Measurements from ENCODE around the gene KCNJ10.
"Not testable (repeated sequence)": the region's sequence is repeated elsewhere in the genome, so short reads cannot be mapped to it uniquely, and the experiment has no call there.

The KCNJ10 gene

GRCh38 chr1:160052936-160053335, 17.0 kb downstream of the KCNJ10 start:
- no peaks in the 10 kb centered on the region for H3K27me3 ChIP-seq (ENCODE audit: low read length)
- H3K36me3 ChIP-seq (ENCODE audit: low read length) = no peaks in the 10 kb centered on the region
- H3K9me3 ChIP-seq (ENCODE audit: insufficient read depth, low read length) = no peaks in the 10 kb centered on the region
- no peak overlapping the region for H3K4me2 ChIP-seq (ENCODE audit: low read depth, low read length, poor library complexity, severe bottlenecking)
- H4K20me1 ChIP-seq (ENCODE audit: low read depth, low read length) = no peaks in the 10 kb centered on the region
- no peak overlapping the region for H3K9ac ChIP-seq (ENCODE audit: low read length)
- H3K27ac ChIP-seq (ENCODE audit: low read depth, low read length) = no peak overlapping the region
- H3K79me2 ChIP-seq (ENCODE audit: insufficient read depth, low read length) = no peaks in the 10 kb centered on the region
- no peaks in the 10 kb centered on the region for H3K9me2 ChIP-seq (replicated peaks; ENCODE audit: insufficient read depth, low read length)
- no peak overlapping the region for H2AFZ ChIP-seq (ENCODE audit: low read depth, low read length, severe bottlenecking)
- no peaks in the 10 kb centered on the region for H3F3A ChIP-seq (ENCODE audit: insufficient read depth)
- TF ChIP-seq CTCF (IDR thresholded peaks at IDR 0.05; ENCODE audit: insufficient read depth, low read length, poor library complexity, severe bottlenecking) = no peak
- TF ChIP-seq EZH2phosphoT487 (conservative IDR thresholded peaks at IDR 0.05; ENCODE audit: low read length) = no peak
- no peak overlapping the region for H3K4me3 ChIP-seq (ENCODE audit: insufficient read depth, low read length, poor library complexity, severe bottlenecking)

- no peaks in the 10 kb centered on the region for H4K20me1 ChIP-seq (ENCODE audit: low read depth, low read length)
- no peak overlapping the region for H3K4me2 ChIP-seq (ENCODE audit: low read depth, low read length, poor library complexity, severe bottlenecking)
Observed at GRCh38 chr1:160050619-160051018, 19.3 kb downstream of the KCNJ10 start.

GRCh38 chr1:160050182-160050581, 19.8 kb downstream of the KCNJ10 start:
- H2AFZ ChIP-seq (ENCODE audit: low read depth, low read length, severe bottlenecking); H3F3A ChIP-seq (ENCODE audit: insufficient read depth); H3K9ac ChIP-seq (ENCODE audit: low read length); H3K4me3 ChIP-seq (ENCODE audit: insufficient read depth, low read length, poor library complexity, severe bottlenecking); H3K9me3 ChIP-seq (ENCODE audit: insufficient read depth, low read length); H3K27me3 ChIP-seq (ENCODE audit: low read length); H3K27ac ChIP-seq (ENCODE audit: low read depth, low read length); H3K4me2 ChIP-seq (ENCODE audit: low read depth, low read length, poor library complexity, severe bottlenecking); H4K20me1 ChIP-seq (ENCODE audit: low read depth, low read length); H3K79me2 ChIP-seq (ENCODE audit: insufficient read depth, low read length); H3K9me2 ChIP-seq (replicated peaks; ENCODE audit: insufficient read depth, low read length); H3K36me3 ChIP-seq (ENCODE audit: low read length): not testable (repeated sequence)

More at GRCh38 chr1:160050619-160051018, 19.3 kb downstream of the KCNJ10 start:
- Histone ChIP-seq H3K36me3 (ENCODE audit: low read length) (no peaks in the 10 kb centered on the region), H3K9me3 (ENCODE audit: insufficient read depth, low read length) (no peaks in the 10 kb centered on the region), H3K9me2 (replicated peaks; ENCODE audit: insufficient read depth, low read length) (no peaks in the 10 kb centered on the region), H2AFZ (ENCODE audit: low read depth, low read length, severe bottlenecking) (no peak overlapping the region), H3K27me3 (ENCODE audit: low read length) (no peaks in the 10 kb centered on the region), H3K9ac (ENCODE audit: low read length) (no peak overlapping the region), H3K79me2 (ENCODE audit: insufficient read depth, low read length) (no peaks in the 10 kb centered on the region), H3F3A (ENCODE audit: insufficient read depth) (no peaks in the 10 kb centered on the region), H3K4me3 (ENCODE audit: insufficient read depth, low read length, poor library complexity, severe bottlenecking) (no peak overlapping the region), H3K27ac (ENCODE audit: low read depth, low read length) (no peak overlapping the region)
- TF ChIP-seq CTCF (IDR thresholded peaks at IDR 0.05; ENCODE audit: insufficient read depth, low read length, poor library complexity, severe bottlenecking) (no peak), EZH2phosphoT487 (conservative IDR thresholded peaks at IDR 0.05; ENCODE audit: low read length) (no peak)

- H3K27ac ChIP-seq (ENCODE audit: low read depth, low read length) = no peak overlapping the region
- no peaks in the 10 kb centered on the region for H3K79me2 ChIP-seq (ENCODE audit: insufficient read depth, low read length)
- no peak overlapping the region for H3K4me3 ChIP-seq (ENCODE audit: insufficient read depth, low read length, poor library complexity, severe bottlenecking)
- no peak for TF ChIP-seq CTCF (IDR thresholded peaks at IDR 0.05; ENCODE audit: insufficient read depth, low read length, poor library complexity, severe bottlenecking)
- TF ChIP-seq EZH2phosphoT487 (conservative IDR thresholded peaks at IDR 0.05; ENCODE audit: low read length) = no peak
- H3K4me2 ChIP-seq (ENCODE audit: low read depth, low read length, poor library complexity, severe bottlenecking) = no peak overlapping the region
- H3K27me3 ChIP-seq (ENCODE audit: low read length) = no peaks in the 10 kb centered on the region
- no peaks in the 10 kb centered on the region for H3K9me2 ChIP-seq (replicated peaks; ENCODE audit: insufficient read depth, low read length)
- H3F3A ChIP-seq (ENCODE audit: insufficient read depth) = no peaks in the 10 kb centered on the region
- H2AFZ ChIP-seq (ENCODE audit: low read depth, low read length, severe bottlenecking) = no peak overlapping the region
- H3K9ac ChIP-seq (ENCODE audit: low read length) = no peak overlapping the region
- H4K20me1 ChIP-seq (ENCODE audit: low read depth, low read length) = no peaks in the 10 kb centered on the region
- no peaks in the 10 kb centered on the region for H3K9me3 ChIP-seq (ENCODE audit: insufficient read depth, low read length)
- H3K36me3 ChIP-seq (ENCODE audit: low read length) = no peaks in the 10 kb centered on the region
Observed at GRCh38 chr1:160049101-160049500, 20.9 kb downstream of the KCNJ10 start.
